Measurements from ENCODE around the gene NPC2. TPM values are rescaled to one million over a fixed set of nuclear protein-coding genes. Genes with fewer than 3 reads are reported as not detected.

NPC2 gene
- polyA plus RNA-seq, 1 donor = 431 TPM

- no peak overlapping the region for H3K27ac ChIP-seq (ENCODE audit: low read length)
- DNase-seq = no peak
- no peaks in the 10 kb centered on the region for H3K36me3 ChIP-seq (ENCODE audit: control insufficient read depth, insufficient read depth, low read length)
- H3K27me3 ChIP-seq (ENCODE audit: control insufficient read depth, insufficient read depth, low read length) = peaks cover 5% of the 10 kb centered on the region
- H3K4me1 ChIP-seq (ENCODE audit: control insufficient read depth, insufficient read depth, low read length) = no peaks in the 10 kb centered on the region
- H3K9me3 ChIP-seq (ENCODE audit: control insufficient read depth, low read depth, low read length) = no peaks in the 10 kb centered on the region
- no CpG with 5 or more reads among the region's 12 CpGs for WGBS (ENCODE audit: insufficient coverage, low lambda C conversion rate)
- no peak overlapping the region for H3K4me3 ChIP-seq (ENCODE audit: low read length)
Measured at GRCh38 chr14:74503938-74504335, 10.8 kb upstream of the NPC2 start.

- no peaks in the 10 kb centered on the region for H3K4me1 ChIP-seq (ENCODE audit: control insufficient read depth, insufficient read depth, low read length)
- DNase-seq = no peak
- peaks cover 2% of the 10 kb centered on the region for H3K27me3 ChIP-seq (ENCODE audit: control insufficient read depth, insufficient read depth, low read length)
- no peak overlapping the region for H3K4me3 ChIP-seq (ENCODE audit: low read length)
- no CpG with 5 or more reads among the region's 14 CpGs for WGBS (ENCODE audit: insufficient coverage, low lambda C conversion rate)
- H3K27ac ChIP-seq (ENCODE audit: low read length) = no peak overlapping the region
- no peaks in the 10 kb centered on the region for H3K36me3 ChIP-seq (ENCODE audit: control insufficient read depth, insufficient read depth, low read length)
- no peaks in the 10 kb centered on the region for H3K9me3 ChIP-seq (ENCODE audit: control insufficient read depth, low read depth, low read length)
Measured at GRCh38 chr14:74503291-74503937, 10.3 kb upstream of the NPC2 start.

GRCh38 chr14:74502236-74503019, 9.3 kb upstream of the NPC2 start:
- no peaks in the 10 kb centered on the region for H3K36me3 ChIP-seq (ENCODE audit: control insufficient read depth, insufficient read depth, low read length)
- H3K9me3 ChIP-seq (ENCODE audit: control insufficient read depth, low read depth, low read length) = no peaks in the 10 kb centered on the region
- WGBS (ENCODE audit: insufficient coverage, low lambda C conversion rate) = no CpG with 5 or more reads among the region's 21 CpGs
- DNase-seq = peak in 1 of 2 donors; percentile 26
- H3K4me1 ChIP-seq (ENCODE audit: control insufficient read depth, insufficient read depth, low read length) = no peaks in the 10 kb centered on the region
- no peaks in the 10 kb centered on the region for H3K27me3 ChIP-seq (ENCODE audit: control insufficient read depth, insufficient read depth, low read length)
- H3K27ac ChIP-seq (ENCODE audit: low read length) = no peak overlapping the region
- H3K4me3 ChIP-seq (ENCODE audit: low read length) = no peak overlapping the region

- no peak for DNase-seq
- Histone ChIP-seq H3K4me3 (ENCODE audit: low read length) (no peak overlapping the region), H3K27me3 (ENCODE audit: control insufficient read depth, insufficient read depth, low read length) (no peaks in the 10 kb centered on the region), H3K4me1 (ENCODE audit: control insufficient read depth, insufficient read depth, low read length) (no peaks in the 10 kb centered on the region), H3K27ac (ENCODE audit: low read length) (no peak overlapping the region), H3K9me3 (ENCODE audit: control insufficient read depth, low read depth, low read length) (no peaks in the 10 kb centered on the region), H3K36me3 (ENCODE audit: control insufficient read depth, insufficient read depth, low read length) (no peaks in the 10 kb centered on the region)
- WGBS (ENCODE audit: insufficient coverage, low lambda C conversion rate) = no CpG with 5 or more reads among the region's 5 CpGs
Measured at GRCh38 chr14:74501691-74502090, 8.6 kb upstream of the NPC2 start.

GRCh38 chr14:74501135-74501614, 8.1 kb upstream of the NPC2 start:
- no peaks in the 10 kb centered on the region for H3K27me3 ChIP-seq (ENCODE audit: control insufficient read depth, insufficient read depth, low read length)
- H3K36me3 ChIP-seq (ENCODE audit: control insufficient read depth, insufficient read depth, low read length) = peaks cover 4% of the 10 kb centered on the region
- H3K4me3 ChIP-seq (ENCODE audit: low read length) = no peak overlapping the region
- no peaks in the 10 kb centered on the region for H3K4me1 ChIP-seq (ENCODE audit: control insufficient read depth, insufficient read depth, low read length)
- DNase-seq = peak; percentile 43 to 48
- no peaks in the 10 kb centered on the region for H3K9me3 ChIP-seq (ENCODE audit: control insufficient read depth, low read depth, low read length)
- H3K27ac ChIP-seq (ENCODE audit: low read length) = no peak overlapping the region
- no CpG with 5 or more reads among the region's 16 CpGs for WGBS (ENCODE audit: insufficient coverage, low lambda C conversion rate)

GRCh38 chr14:74500417-74501134, 7.5 kb upstream of the NPC2 start:
- DNase-seq = no peak
- H3K27me3 ChIP-seq (ENCODE audit: control insufficient read depth, insufficient read depth, low read length) = no peaks in the 10 kb centered on the region
- H3K9me3 ChIP-seq (ENCODE audit: control insufficient read depth, low read depth, low read length) = no peaks in the 10 kb centered on the region
- H3K4me3 ChIP-seq (ENCODE audit: low read length) = no peak overlapping the region
- WGBS (ENCODE audit: insufficient coverage, low lambda C conversion rate) = no CpG with 5 or more reads among the region's 10 CpGs
- no peaks in the 10 kb centered on the region for H3K4me1 ChIP-seq (ENCODE audit: control insufficient read depth, insufficient read depth, low read length)
- no peak overlapping the region for H3K27ac ChIP-seq (ENCODE audit: low read length)
- H3K36me3 ChIP-seq (ENCODE audit: control insufficient read depth, insufficient read depth, low read length) = peaks cover 4% of the 10 kb centered on the region

GRCh38 chr14:74495356-74495755, 2.3 kb upstream of the NPC2 start:
- peak overlapping the region; percentile 49 for H3K27ac ChIP-seq (ENCODE audit: low read length)
- WGBS (ENCODE audit: insufficient coverage, low lambda C conversion rate) = no CpG with 5 or more reads among the region's 2 CpGs

GRCh38 chr14:74493343-74494261, 497 bp upstream of the NPC2 start, which contains the start of gene ISCA2:
ISCA2 (plus strand) TSS chr14:74493765; CDS start chr14:74493775, 10 bp downstream.
- Histone ChIP-seq H3K4me1 (ENCODE audit: control insufficient read depth, insufficient read depth, low read length) (peaks cover 18% of the 10 kb centered on the region), H3K4me3 (ENCODE audit: low read length) (peak within 1 kb of the TSS; percentile 85), H3K36me3 (ENCODE audit: control insufficient read depth, insufficient read depth, low read length) (peaks cover 4% of the 10 kb centered on the region), H3K27me3 (ENCODE audit: control insufficient read depth, insufficient read depth, low read length) (no peaks in the 10 kb centered on the region), H3K9me3 (ENCODE audit: control insufficient read depth, low read depth, low read length) (no peaks in the 10 kb centered on the region), H3K27ac (ENCODE audit: low read length) (peak within 1 kb of the TSS; percentile 99)
- no CpG with 5 or more reads among the region's 73 CpGs for WGBS (ENCODE audit: insufficient coverage, low lambda C conversion rate)
- peak; percentile 99 for DNase-seq

More at GRCh38 chr14:74495356-74495755, 2.3 kb upstream of the NPC2 start:
- DNase-seq = no peak
- no peak overlapping the region for H3K4me3 ChIP-seq (ENCODE audit: low read length)
- H3K27me3 ChIP-seq (ENCODE audit: control insufficient read depth, insufficient read depth, low read length) = no peaks in the 10 kb centered on the region
- H3K4me1 ChIP-seq (ENCODE audit: control insufficient read depth, insufficient read depth, low read length) = peaks cover 18% of the 10 kb centered on the region
- H3K36me3 ChIP-seq (ENCODE audit: control insufficient read depth, insufficient read depth, low read length) = peaks cover 4% of the 10 kb centered on the region
- H3K9me3 ChIP-seq (ENCODE audit: control insufficient read depth, low read depth, low read length) = no peaks in the 10 kb centered on the region

- H3K36me3 ChIP-seq (ENCODE audit: control insufficient read depth, insufficient read depth, low read length) = peaks cover 4% of the 10 kb centered on the region
- H3K4me3 ChIP-seq (ENCODE audit: low read length) = peak overlapping the region; percentile 85
- H3K4me1 ChIP-seq (ENCODE audit: control insufficient read depth, insufficient read depth, low read length) = peaks cover 18% of the 10 kb centered on the region
- no peaks in the 10 kb centered on the region for H3K27me3 ChIP-seq (ENCODE audit: control insufficient read depth, insufficient read depth, low read length)
- DNase-seq = peak; percentile 29 to 62
- H3K27ac ChIP-seq (ENCODE audit: low read length) = peak overlapping the region; percentile 99
- WGBS (ENCODE audit: insufficient coverage, low lambda C conversion rate) = 0% methylated on average over 1 of the region's 20 CpGs
- H3K9me3 ChIP-seq (ENCODE audit: control insufficient read depth, low read depth, low read length) = no peaks in the 10 kb centered on the region
Measured at GRCh38 chr14:74491956-74492775, 939 bp downstream of the NPC2 start.

All from large intestine (tissue), 3 donors.